Measurements from ENCODE around the gene ANGPT4.

DNA sequence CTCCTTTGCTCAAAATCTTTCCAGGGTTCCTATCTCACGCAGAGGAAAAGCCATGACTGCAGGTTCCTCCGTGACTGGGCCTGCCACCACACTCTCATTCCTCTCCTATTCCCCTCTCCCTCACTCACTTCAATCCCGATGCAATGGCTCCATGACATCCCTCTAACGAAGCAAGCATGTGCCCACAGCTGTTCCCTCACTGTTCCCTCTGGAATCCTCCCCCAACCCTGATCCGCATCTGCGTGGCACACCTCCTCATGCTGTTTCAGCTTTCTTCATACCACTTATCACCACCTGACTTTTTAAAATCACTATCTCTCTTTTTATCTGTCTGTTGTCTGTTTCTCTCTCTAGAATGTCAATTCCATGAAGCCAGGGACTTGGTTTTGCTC lies 25.5 kb downstream of the ANGPT4 start:
- TF ChIP-seq CTCF (conservative IDR thresholded peaks at IDR 0.05) = no peak
- TF ChIP-seq EZH2 (IDR thresholded peaks at IDR 0.05; ENCODE audit: low read depth) = no peak
